Prostate gland (tissue), 2 donors: ENCODE data around the gene ZEB2. TPM values are rescaled to one million over a fixed set of nuclear protein-coding genes. Genes with fewer than 3 reads are reported as not detected.

Source experiments
- DNase-seq: peaks from one replicate; pipeline ENCODE4 v3.0.0-alpha.2; 2019; ENCODE audit warnings: low spot score
- H3K27ac ChIP-seq, 2 donors: fragments of 200-600 bp; sonication (generic); 2 replicates each; pipeline ENCODE4 v1.5.1; 2017 to 2019
- H3K27me3 ChIP-seq: fragments of 200-600 bp; sonication (generic); replicated peaks from 2 replicates; pipeline ENCODE4 v1.5.1; 2019; ENCODE audit not compliant: insufficient read depth
- H3K36me3 ChIP-seq, 2 donors: fragments of 200-600 bp; sonication (generic); 1 replicate in 1 of 2; 2 replicates in 1 of 2; pipeline versions ENCODE4 v1.5.1 to v1.8.1; 2017 to 2019
- H3K4me1 ChIP-seq: fragments of 200-600 bp; sonication (generic); replicated peaks from 2 replicates; pipeline ENCODE4 v1.5.1; 2019
- H3K4me3 ChIP-seq, 2 donors: fragments of 200-600 bp; sonication (generic); 2 replicates each; pipeline ENCODE4 v1.5.1; 2017 to 2019
- H3K9me3 ChIP-seq: fragments of 200-600 bp; sonication (generic); 2 replicates; pipeline ENCODE4 v1.5.1; 2017
- CTCF ChIP-seq, 4 experiments: fragments of 200-600 bp in 2 of 4; fragments of 450-650 bp in 2 of 4; sonication (generic) in 2 of 4; IDR thresholded peaks; 1 replicate in 3 of 4; 2 replicates in 1 of 4; pipeline ENCODE4 v1.5.1; 2016 to 2019; ENCODE audit warnings: antibody characterized with exemption in 4 of 4, mild to moderate bottlenecking in 2 of 4, moderate library complexity in 2 of 4
- POLR2A ChIP-seq: fragments of 450-650 bp; IDR thresholded peaks from one replicate; pipeline ENCODE4 v1.6.1; 2016; ENCODE audit warnings: antibody characterized with exemption, mild to moderate bottlenecking
- POLR2AphosphoS5 ChIP-seq: sonication (generic); formaldehyde crosslinking; IDR thresholded peaks from one replicate; pipeline ENCODE4 v1.6.1; 2017; ENCODE audit warnings: antibody characterized with exemption
- WGBS: methylation state at CpG from one replicate; pipeline ENCODE4 v1.1.5; 2018; 5-methylcytosine and 5-hydroxymethylcytosine counted together
- intact Hi-C: fragments of 100-400 bp; cut with DNase I; formaldehyde crosslinking; loops from one replicate; pipeline ENCODE4 v1.14.2; 2022
- total RNA-seq, 2 donors: library from RNA; depleted of rRNA; stranded (reverse); fragments of >200 nt; gene quantifications; one replicate each; pipeline ENCODE4 v1.1.0, GENCODE V29; 2016

The ZEB2 gene
- total RNA-seq, 2 donors from 2014 or later: 13.1 to 80.4 TPM

- intact Hi-C loops: no loop called here
- no peaks in the 10 kb centered on the region for H3K4me1 ChIP-seq
- TF ChIP-seq POLR2A (no peak), POLR2AphosphoS5 (no peak), CTCF (IDR thresholded peaks at IDR 0.05) (no peak)
- H3K36me3 ChIP-seq: no peaks in the 10 kb centered on the region
- no peak overlapping the region for H3K4me3 ChIP-seq
- DNase-seq: no peak
- H3K27ac ChIP-seq: no peak overlapping the region
- H3K9me3 ChIP-seq: no peaks in the 10 kb centered on the region
- 90% methylated on average over 1 of the region's 1 CpG for WGBS
- no peaks in the 10 kb centered on the region for H3K27me3 ChIP-seq
Measured at GRCh38 chr2:144359684-144360083, 160.2 kb downstream of the ZEB2 start.

- WGBS: 82% methylated on average over 4 of the region's 4 CpGs
- Histone ChIP-seq H3K9me3 (no peaks in the 10 kb centered on the region), H3K27me3 (no peaks in the 10 kb centered on the region), H3K4me1 (no peaks in the 10 kb centered on the region), H3K4me3 (no peak overlapping the region), H3K36me3 (no peaks in the 10 kb centered on the region), H3K27ac (no peak overlapping the region)
- intact Hi-C loops: no loop called here
- no peak for DNase-seq
- TF ChIP-seq POLR2AphosphoS5 (no peak), POLR2A (no peak), CTCF (IDR thresholded peaks at IDR 0.05) (no peak)
Measured at GRCh38 chr2:144358979-144359541, 160.9 kb downstream of the ZEB2 start.

GRCh38 chr2:144358374-144358964 lies 161.4 kb downstream of the ZEB2 start:
- no peaks in the 10 kb centered on the region for H3K4me1 ChIP-seq
- H3K9me3 ChIP-seq: no peaks in the 10 kb centered on the region
- H3K4me3 ChIP-seq: no peak overlapping the region
- no peak for TF ChIP-seq CTCF (IDR thresholded peaks at IDR 0.05)
- no peak for TF ChIP-seq POLR2A
- TF ChIP-seq POLR2AphosphoS5: no peak
- H3K27me3 ChIP-seq: no peaks in the 10 kb centered on the region
- DNase-seq: no peak
- 88% methylated on average over 3 of the region's 3 CpGs for WGBS
- H3K36me3 ChIP-seq: no peaks in the 10 kb centered on the region
- H3K27ac ChIP-seq: no peak overlapping the region
- intact Hi-C loops: no loop called here

- WGBS: 79% methylated on average over 4 of the region's 4 CpGs
- H3K4me3 ChIP-seq: no peak overlapping the region
- H3K27ac ChIP-seq: no peak overlapping the region
- intact Hi-C loops: no loop called here
- H3K36me3 ChIP-seq: no peaks in the 10 kb centered on the region
- no peaks in the 10 kb centered on the region for H3K27me3 ChIP-seq
- DNase-seq: no peak
- no peaks in the 10 kb centered on the region for H3K9me3 ChIP-seq
- TF ChIP-seq CTCF (IDR thresholded peaks at IDR 0.05): no peak
- TF ChIP-seq POLR2A: no peak
- TF ChIP-seq POLR2AphosphoS5: no peak
- no peaks in the 10 kb centered on the region for H3K4me1 ChIP-seq
Measured at GRCh38 chr2:144357623-144358373, 162.1 kb downstream of the ZEB2 start.
